Left kidney (tissue), 2 donors: ENCODE measurements around the gene MPPE1. TPM values are rescaled to one million over a fixed set of nuclear protein-coding genes. Genes with fewer than 3 reads are reported as not detected.

Experiments
- DNase-seq: peaks from one replicate; pipeline ENCODE4 v3.0.0-alpha.2; 2013
- polyA plus RNA-seq: library from polyadenylated mRNA; unstranded; fragments of 120-200 nt; gene quantifications from one replicate; pipeline ENCODE4 v1.2.1, GENCODE V29; 2013; ENCODE audit not compliant: insufficient read length

The MPPE1 gene
- polyA plus RNA-seq, 1 donor = 53.7 TPM

DNA sequence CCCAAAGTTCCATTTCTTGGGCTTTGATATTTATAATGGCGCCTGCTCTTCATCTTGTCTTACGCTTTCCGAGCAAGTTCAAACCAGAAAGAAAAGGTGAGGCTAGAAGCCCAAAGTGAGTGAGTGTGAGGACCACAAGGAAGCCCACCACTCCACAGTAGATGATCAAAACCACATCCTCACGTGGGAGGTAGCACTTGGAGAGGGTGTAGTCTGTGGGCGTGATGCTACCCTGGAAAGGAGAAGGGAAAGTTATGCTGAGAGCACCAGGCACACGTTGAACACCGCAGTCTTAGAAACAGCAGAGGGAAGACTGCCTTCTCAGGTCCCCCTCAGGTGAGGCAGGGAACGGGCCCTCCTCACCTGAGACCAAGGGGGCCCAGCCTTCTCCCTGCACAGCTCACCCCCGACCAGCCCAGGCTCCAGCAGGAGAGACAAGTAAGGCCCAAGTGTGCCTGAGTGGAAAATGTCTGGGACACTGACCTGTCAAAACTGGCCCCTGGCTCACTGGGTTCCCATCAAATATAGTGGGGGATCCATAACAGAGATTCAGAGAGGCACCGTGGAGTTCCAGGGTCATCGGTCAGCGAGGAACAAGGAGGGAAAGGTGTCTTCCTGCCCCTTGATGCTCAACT is 23.6 kb downstream of the MPPE1 start:
- no peak for DNase-seq

DNA sequence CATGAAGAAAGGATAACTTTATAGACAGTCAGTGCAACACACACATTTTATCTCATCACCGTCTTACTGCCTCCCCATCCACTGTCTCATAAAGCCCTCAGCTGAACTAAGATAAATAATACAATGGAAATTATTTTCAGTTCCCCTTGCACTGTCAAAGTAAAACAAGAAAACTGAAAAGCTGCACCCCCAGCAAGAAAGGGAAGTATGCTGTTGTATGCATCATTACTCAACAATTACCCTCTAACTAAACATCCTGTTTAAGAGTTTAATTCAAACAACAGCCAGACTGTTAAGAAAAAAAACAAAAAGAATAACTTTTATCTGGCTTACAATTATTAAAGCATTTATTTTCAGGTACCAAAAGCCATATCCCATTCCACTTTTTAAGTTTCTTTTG is 25.0 kb downstream of the MPPE1 start:
- no peak for DNase-seq

- DNase-seq = no peak
Measured at GRCh38 chr18:11882636-11883035, 25.5 kb downstream of the MPPE1 start.

DNA sequence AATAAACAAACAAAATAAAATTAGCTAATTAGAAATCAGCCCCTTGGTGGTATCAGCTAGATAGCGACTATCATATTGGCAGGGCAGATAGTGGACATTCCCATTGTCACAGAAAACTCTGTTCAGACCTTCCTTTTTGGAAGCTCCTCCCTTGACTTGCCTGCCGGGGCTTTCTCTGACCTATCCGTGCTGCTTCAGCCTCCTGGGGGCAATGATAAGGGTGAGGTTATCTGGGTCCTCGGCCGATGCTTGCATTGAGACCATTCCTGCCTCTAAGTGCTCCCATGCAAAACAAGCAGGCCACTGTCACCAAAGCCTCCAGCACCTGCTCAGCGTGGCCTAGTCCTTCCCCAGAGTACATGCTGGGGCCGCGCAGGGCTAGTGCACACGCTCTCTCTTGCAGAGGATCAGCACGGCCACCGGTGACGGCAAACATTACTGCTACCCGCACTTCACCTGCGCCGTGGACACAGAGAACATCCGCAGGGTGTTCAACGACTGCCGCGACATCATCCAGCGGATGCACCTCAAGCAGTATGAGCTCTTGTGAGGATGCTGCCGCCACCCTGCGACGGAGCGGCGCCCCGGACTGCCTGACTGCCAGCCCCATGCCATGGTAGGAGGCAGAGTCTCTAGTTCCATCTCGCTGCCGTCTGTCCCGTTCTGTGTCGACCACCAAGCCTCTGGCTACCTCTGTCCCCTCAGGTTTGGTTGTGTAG is 27.4 kb downstream of the MPPE1 start:
- no peak for DNase-seq

GRCh38 chr18:11877497-11878135 is 30.5 kb downstream of the MPPE1 start:
- DNase-seq = no peak

- no peak for DNase-seq
Measured at GRCh38 chr18:11874676-11875075, 33.4 kb downstream of the MPPE1 start.

DNA sequence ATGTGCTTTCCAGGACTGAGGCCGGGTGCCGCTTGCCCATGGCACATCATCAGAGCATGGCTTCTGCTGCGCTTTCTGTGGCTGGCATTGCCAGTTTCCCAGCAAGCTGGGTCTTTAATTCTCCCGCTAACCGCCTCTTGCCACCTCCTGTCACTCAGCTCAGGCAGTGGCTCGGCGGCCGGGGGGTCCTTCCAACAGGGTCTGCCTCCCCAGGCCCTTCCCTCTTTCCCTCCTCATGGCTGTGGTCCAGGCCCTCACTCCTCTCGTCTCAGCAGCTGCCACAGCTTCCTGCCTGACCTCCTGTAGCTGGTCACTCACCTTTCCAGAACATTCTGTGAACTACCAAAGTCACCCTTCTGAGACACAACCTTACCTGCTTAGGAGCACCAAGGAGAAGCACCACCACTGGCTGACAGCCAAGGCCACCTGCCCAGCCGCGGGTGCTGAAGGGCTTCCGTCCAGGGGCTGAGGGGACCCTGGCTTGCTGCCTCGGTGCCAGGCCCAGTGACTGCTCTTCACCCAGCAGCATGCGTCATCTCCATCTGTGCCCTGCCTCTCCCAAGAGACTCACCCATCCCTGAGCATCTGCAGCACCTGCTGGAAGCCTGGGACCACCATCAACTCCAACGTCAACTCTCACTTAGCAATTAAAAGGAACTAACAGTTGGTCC is 34.3 kb downstream of the MPPE1 start:
- DNase-seq = no peak

DNA sequence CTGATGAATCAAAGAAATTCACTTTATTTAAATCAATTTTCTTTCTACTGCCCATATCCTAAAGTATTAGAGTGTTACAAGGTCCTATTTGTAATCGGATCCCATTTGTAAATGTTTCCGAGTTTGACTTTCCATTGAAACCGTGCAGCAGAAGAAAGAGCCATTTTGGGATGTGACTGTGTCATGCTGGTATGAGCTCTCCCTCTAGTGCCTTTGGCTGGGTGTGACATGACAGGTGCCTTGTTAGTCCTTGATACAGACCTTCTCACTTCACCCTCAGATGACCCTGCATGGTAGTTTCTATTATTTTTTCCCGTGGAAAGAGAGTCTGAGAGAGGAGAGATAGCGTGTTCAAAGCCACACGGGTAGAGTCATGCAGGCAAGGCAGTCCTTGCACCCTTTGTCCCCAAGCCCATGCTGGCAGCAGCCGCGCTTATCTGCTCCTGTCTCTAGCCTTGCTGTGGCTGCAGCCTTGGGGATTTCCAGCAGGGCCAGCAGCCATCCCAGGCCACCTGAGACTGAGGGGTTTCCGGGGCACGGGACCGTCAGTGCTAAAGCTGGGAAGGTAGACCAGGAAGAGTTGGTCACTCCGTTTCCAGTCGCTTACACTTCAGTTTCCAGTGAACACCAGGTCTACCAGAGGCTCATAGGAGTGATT is 35.5 kb downstream of the MPPE1 start:
- DNase-seq = no peak

DNA sequence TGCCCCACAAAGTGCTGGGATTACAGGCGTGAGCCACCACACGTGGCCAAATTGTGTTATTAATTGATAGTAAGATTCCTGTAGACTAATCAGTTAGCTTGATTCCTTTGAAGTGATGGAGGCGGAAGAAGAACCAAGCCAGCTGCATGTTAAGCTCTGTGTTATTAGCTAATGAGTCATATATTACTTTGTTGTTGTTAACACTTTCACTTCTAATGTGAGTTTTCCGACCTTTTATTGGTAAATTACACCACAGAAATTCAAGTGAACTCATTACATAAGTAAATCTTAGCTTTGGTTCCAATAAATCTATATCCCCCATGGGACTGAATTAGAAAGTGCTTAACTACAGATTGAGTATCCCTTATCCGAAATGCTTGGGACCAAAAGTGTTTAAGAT is 36.6 kb downstream of the MPPE1 start:
- DNase-seq = no peak

GRCh38 chr18:11868230-11868629 is 39.9 kb downstream of the MPPE1 start:
- no peak for DNase-seq

DNA sequence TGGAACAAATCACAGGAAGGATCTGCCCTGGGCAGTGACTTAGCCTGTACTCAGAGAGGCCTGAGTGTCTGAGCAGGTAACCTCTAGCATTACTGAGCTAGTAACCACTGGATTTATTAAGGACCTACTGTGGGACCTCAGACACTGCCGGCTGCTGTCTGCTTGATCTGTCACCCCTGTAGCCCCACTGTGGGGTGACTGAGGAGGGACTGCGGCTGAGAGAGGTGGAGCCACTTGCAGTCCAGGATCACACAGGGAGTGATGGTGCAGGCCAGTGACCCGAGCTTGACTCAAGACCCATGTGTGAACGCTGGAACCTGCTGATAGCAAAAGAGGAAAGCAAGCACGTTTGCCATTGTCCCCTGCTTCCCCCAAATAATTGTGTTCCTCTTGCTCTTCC is 41.4 kb downstream of the MPPE1 start:
- DNase-seq = no peak

DNA sequence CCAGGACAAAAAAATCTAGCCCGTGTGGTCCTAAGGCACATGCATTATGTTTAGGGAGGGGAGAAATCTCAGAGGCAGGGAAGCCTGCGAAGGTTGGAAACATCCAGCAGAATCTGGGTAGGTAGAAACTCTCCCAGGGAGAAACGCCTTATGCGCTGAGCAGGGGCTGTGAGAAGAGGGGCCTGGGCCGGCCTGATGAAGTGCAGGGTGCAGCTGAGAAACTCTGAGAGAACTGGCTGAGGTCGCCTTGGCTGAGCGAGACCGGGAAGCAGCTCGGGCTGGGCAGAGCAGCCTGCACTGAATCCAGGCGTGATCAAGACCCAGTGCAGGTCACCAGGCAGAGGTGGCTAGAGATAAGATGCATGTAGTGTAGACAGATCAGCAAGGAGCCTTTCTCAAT is 41.8 kb downstream of the MPPE1 start:
- DNase-seq = no peak

GRCh38 chr18:11865071-11865470 is 43.0 kb downstream of the MPPE1 start:
- DNase-seq = no peak

- no peak for DNase-seq
Measured at GRCh38 chr18:11864471-11864870, 43.6 kb downstream of the MPPE1 start.

GRCh38 chr18:11862468-11863137 is 45.5 kb downstream of the MPPE1 start:
- no peak for DNase-seq

GRCh38 chr18:11861583-11862288 is 46.4 kb downstream of the MPPE1 start:
- DNase-seq = no peak

- DNase-seq = no peak
Measured at GRCh38 chr18:11860594-11861450, 47.3 kb downstream of the MPPE1 start.

DNA sequence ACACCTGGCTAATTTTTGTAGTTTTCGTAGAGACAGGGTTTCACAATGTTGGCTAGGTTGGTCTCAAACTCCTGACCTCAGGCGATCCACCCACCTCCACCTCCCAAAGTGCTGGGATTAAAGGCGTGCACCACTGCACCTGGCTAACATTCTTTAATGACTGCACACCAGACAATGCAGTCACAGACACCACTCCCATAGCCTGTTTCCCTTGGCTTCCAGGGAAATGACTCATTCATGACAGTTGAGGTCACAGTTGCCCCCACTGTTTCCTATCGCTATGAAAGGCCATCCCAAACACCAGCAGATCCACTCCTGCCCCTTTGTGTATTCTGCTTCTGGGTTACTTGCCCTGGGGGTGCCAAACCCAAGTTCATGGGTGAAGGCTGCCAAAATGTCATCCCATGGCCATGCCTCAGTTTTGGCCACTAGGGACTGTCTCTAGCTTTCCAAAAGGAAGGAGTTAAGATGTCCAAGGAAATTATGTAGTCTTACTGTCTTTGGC is 48.2 kb downstream of the MPPE1 start:
- DNase-seq = no peak

- no peak for DNase-seq
Measured at GRCh38 chr18:11859282-11859830, 48.8 kb downstream of the MPPE1 start.
